ENCODE measurements around the gene KRTAP5-8. TPM values are rescaled to one million over a fixed set of nuclear protein-coding genes. Genes with fewer than 3 reads are reported as not detected.

Gene KRTAP5-8
- total RNA-seq, 1 donor from 2014 or later: not detected

GRCh38 chr11:71548716-71549151, 10.9 kb downstream of the KRTAP5-8 start:
- Mint-ChIP-seq H3K9me3 (ENCODE audit: low read depth) (peaks cover 6% of the 10 kb centered on the region), H3K27me3 (ENCODE audit: low read depth) (peaks cover 23% of the 10 kb centered on the region), H3K4me1 (ENCODE audit: low read depth) (no peaks in the 10 kb centered on the region), H3K4me3 (ENCODE audit: unreplicated experiment) (no peak overlapping the region), H3K36me3 (ENCODE audit: low read depth) (peaks cover 1% of the 10 kb centered on the region), H3K27ac (ENCODE audit: unreplicated experiment) (no peak overlapping the region)
- TF ChIP-seq, protein P1, sequence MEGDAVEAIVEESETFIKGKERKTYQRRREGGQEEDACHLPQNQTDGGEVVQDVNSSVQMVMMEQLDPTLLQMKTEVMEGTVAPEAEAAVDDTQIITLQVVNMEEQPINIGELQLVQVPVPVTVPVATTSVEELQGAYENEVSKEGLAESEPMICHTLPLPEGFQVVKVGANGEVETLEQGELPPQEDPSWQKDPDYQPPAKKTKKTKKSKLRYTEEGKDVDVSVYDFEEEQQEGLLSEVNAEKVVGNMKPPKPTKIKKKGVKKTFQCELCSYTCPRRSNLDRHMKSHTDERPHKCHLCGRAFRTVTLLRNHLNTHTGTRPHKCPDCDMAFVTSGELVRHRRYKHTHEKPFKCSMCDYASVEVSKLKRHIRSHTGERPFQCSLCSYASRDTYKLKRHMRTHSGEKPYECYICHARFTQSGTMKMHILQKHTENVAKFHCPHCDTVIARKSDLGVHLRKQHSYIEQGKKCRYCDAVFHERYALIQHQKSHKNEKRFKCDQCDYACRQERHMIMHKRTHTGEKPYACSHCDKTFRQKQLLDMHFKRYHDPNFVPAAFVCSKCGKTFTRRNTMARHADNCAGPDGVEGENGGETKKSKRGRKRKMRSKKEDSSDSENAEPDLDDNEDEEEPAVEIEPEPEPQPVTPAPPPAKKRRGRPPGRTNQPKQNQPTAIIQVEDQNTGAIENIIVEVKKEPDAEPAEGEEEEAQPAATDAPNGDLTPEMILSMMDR (IDR thresholded peaks at IDR 0.05): no peak
- DNase-seq (ENCODE audit: low spot score): no peak

DNA sequence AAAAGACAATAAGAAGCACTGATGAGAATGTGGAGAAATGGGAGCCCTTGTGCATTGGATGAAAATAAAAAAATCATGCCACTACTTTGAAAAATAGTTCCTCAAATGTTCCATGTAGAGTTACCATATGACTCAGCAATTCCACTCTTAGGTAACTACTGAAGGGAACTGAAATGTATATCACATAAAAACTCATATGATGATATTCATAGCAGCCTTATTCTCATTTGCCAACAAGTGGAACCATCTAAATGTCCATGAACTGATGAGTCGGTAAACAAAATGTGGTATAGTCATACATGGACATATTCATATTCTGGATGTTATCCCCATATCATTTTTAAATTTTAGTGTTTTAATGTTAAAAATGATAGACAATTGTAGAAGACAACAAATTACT, 13.9 kb downstream of the KRTAP5-8 start:
- no peak overlapping the region for H3K27ac Mint-ChIP-seq (ENCODE audit: unreplicated experiment)
- no peak for DNase-seq (ENCODE audit: low spot score)
- H3K27me3 Mint-ChIP-seq (ENCODE audit: low read depth): peaks cover 25% of the 10 kb centered on the region
- no peak overlapping the region for H3K4me3 Mint-ChIP-seq (ENCODE audit: unreplicated experiment)
- H3K36me3 Mint-ChIP-seq (ENCODE audit: low read depth): no peaks in the 10 kb centered on the region
- no peaks in the 10 kb centered on the region for H3K4me1 Mint-ChIP-seq (ENCODE audit: low read depth)
- H3K9me3 Mint-ChIP-seq (ENCODE audit: low read depth): no peaks in the 10 kb centered on the region
- TF ChIP-seq, protein P1 (IDR thresholded peaks at IDR 0.05): no peak

GRCh38 chr11:71554996-71555395, 17.2 kb downstream of the KRTAP5-8 start:
- no peak for DNase-seq (ENCODE audit: low spot score)
- H3K36me3 Mint-ChIP-seq (ENCODE audit: low read depth): no peaks in the 10 kb centered on the region
- TF ChIP-seq, protein P1 (IDR thresholded peaks at IDR 0.05): no peak
- H3K4me3 Mint-ChIP-seq (ENCODE audit: unreplicated experiment): no peak overlapping the region
- H3K27me3 Mint-ChIP-seq (ENCODE audit: low read depth): peaks cover 26% of the 10 kb centered on the region
- H3K27ac Mint-ChIP-seq (ENCODE audit: unreplicated experiment): no peak overlapping the region
- H3K9me3 Mint-ChIP-seq (ENCODE audit: low read depth): no peaks in the 10 kb centered on the region
- H3K4me1 Mint-ChIP-seq (ENCODE audit: low read depth): no peaks in the 10 kb centered on the region

DNA sequence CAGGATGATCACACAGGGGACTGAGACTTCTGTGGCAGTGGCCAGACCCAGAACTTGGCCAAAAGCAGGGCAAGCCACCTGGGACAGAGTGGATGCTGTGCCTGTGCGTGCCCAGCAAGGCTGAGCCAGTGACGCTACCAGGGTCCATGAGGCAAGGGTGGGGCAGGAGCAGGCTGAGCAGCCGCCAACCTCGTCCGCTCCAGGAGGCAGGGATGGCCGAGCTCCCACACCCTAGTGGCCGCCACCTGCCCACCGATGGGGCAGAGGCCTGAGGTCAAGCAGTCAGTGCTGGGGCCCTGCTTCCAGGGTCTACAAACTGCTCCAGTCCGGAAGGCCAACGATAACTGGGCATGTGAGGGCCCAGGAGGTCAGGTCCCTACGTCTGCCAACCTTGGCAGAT, 17.7 kb downstream of the KRTAP5-8 start:
- H3K4me1 Mint-ChIP-seq (ENCODE audit: low read depth): no peaks in the 10 kb centered on the region
- peaks cover 2% of the 10 kb centered on the region for H3K9me3 Mint-ChIP-seq (ENCODE audit: low read depth)
- H3K4me3 Mint-ChIP-seq (ENCODE audit: unreplicated experiment): no peak overlapping the region
- H3K27me3 Mint-ChIP-seq (ENCODE audit: low read depth): peaks cover 22% of the 10 kb centered on the region
- DNase-seq (ENCODE audit: low spot score): no peak
- H3K36me3 Mint-ChIP-seq (ENCODE audit: low read depth): no peaks in the 10 kb centered on the region
- no peak overlapping the region for H3K27ac Mint-ChIP-seq (ENCODE audit: unreplicated experiment)
- TF ChIP-seq, protein P1 (IDR thresholded peaks at IDR 0.05): no peak

DNA sequence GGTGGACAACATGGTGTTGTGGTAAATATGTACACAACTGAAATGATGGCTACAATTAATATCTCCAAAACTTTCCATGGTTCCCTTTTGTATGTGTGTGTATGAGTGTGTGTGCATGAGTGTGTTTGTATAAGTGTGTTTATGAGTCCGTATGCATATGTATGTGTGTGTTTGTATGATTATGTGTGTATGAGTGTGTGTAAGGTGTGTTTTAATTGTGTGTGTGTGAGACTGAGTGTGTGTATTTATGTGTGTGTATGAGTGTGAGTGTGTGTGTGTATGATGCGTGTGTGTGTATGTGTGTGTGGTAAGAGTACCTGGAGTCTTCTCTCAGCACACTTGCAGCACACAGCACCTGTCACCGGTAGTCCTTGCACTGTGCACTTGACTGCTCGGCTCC, 18.2 kb downstream of the KRTAP5-8 start:
- TF ChIP-seq, protein P1 (IDR thresholded peaks at IDR 0.05): no peak
- Mint-ChIP-seq H3K4me3 (ENCODE audit: unreplicated experiment) (no peak overlapping the region), H3K9me3 (ENCODE audit: low read depth) (peaks cover 7% of the 10 kb centered on the region), H3K4me1 (ENCODE audit: low read depth) (no peaks in the 10 kb centered on the region), H3K36me3 (ENCODE audit: low read depth) (no peaks in the 10 kb centered on the region), H3K27ac (ENCODE audit: unreplicated experiment) (no peak overlapping the region), H3K27me3 (ENCODE audit: low read depth) (peaks cover 19% of the 10 kb centered on the region)
- no peak for DNase-seq (ENCODE audit: low spot score)
